IgD-negative memory B cell (primary cell): ENCODE data around the gene CCNK. TPM values are rescaled to one million over a fixed set of nuclear protein-coding genes. Genes with fewer than 3 reads are reported as not detected.

Source experiments
- H3K27ac Mint-ChIP-seq, 3 donors: one replicate each; pipeline ENCODE4 v1.8.0; 2020 to 2022; ENCODE audit warnings: mild to moderate bottlenecking in 3 of 3, mixed read lengths in 3 of 3, moderate library complexity in 1 of 3
- H3K27me3 Mint-ChIP-seq: one replicate; pipeline ENCODE4 v1.8.0; 2021; ENCODE audit warnings: mixed read lengths
- H3K36me3 Mint-ChIP-seq: one replicate; pipeline ENCODE4 v1.8.0; 2020; ENCODE audit warnings: mild to moderate bottlenecking, mixed read lengths
- H3K4me1 Mint-ChIP-seq, 3 donors: one replicate each; pipeline ENCODE4 v1.8.0; 2020 to 2022; ENCODE audit warnings: mixed read lengths in 3 of 3, mild to moderate bottlenecking in 1 of 3
- H3K4me3 Mint-ChIP-seq, 4 donors: one replicate each; pipeline ENCODE4 v1.8.0; 2020 to 2022; ENCODE audit warnings: mild to moderate bottlenecking in 4 of 4, mixed read lengths in 4 of 4, moderate library complexity in 3 of 4
- H3K9me3 Mint-ChIP-seq, 3 donors: one replicate each; pipeline ENCODE4 v1.8.0; 2020 to 2021; ENCODE audit warnings: mixed read lengths in 3 of 3, mild to moderate bottlenecking in 1 of 3
- polyA plus RNA-seq: library from polyadenylated mRNA; unstranded; fragments of 300-500 nt; fragmentation: Illumina TruSeq; gene quantifications from one replicate; pipeline ENCODE4 v1.2.3, GENCODE V29; 2021

The CCNK gene
- polyA plus RNA-seq, result 26.8 TPM

DNA sequence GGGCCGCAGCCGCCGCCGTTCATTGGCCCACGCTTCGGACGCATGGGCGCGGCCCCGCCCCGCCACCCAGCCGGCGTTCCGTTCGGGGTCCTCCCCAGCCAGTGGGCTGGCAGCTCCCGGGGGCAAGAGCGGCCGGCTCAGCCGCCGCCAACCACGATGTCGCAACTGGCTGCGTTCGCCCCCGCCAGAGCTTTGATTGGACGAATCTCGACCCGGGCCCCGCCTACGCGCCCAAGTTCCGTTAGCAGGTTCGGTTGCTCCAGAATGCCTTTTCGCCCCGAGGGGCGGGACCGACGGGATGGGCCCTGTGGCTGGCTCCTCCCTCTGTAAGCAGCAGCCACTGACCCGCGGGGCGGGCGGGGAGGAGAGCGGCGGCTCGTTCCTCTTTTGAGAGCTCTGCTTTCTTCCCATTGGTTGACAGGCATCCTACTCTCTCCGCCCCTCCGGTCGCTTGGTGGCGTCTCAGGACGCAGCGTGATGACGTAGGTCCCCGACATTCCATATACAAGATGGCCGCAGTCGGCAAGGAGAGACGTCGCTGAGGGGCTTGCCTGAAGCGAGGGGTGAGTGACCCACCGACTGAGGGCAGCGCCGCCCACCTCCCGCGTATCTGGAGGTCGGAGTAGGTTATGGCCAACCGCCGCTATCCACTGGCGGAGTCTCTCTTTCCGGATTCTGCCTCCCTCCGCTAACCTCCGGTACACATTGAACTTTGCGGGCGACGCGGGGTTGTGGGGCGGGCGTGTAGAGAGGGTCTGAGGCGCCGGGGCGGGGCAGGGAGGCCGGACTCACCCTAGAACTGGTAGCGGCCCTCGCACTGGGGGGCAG, at the start of gene CCNK:
TSS of gene CCNK (plus strand) at position 493 of the 828 bp plus-strand sequence. CDS start 11,269 bp downstream, outside the sequence.
- no peaks in the 10 kb centered on the region for H3K27me3 Mint-ChIP-seq
- no peaks in the 10 kb centered on the region for H3K9me3 Mint-ChIP-seq
- H3K27ac Mint-ChIP-seq, result peak within 1 kb of the TSS; percentile 96 to 98 (median 96)
- peaks cover 31 to 51% (median 49%) of the 10 kb centered on the region in 3 donors for H3K4me1 Mint-ChIP-seq
- peak within 1 kb of the TSS; percentile 96 to 100 (median 98) for H3K4me3 Mint-ChIP-seq
- no peaks in the 10 kb centered on the region for H3K36me3 Mint-ChIP-seq

DNA sequence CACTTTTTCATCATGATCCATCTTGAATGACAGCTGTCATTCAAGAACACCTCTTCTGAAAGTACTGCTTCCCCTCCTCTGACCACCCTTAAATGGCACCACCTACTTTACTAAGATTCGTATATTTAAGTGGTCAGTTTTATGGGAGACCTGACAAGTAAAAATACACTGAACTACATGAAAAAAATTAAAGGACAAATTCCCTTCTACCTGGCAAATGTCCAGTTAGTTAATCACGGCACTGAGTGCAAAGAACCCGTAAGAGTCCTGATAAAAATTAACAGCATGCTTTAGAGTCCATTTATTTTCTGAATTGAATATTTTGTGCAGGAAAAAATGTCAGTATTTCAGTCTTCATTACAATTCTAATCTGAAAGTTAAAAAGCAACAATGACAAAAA, 49.2 kb upstream of the CCNK start:
- Mint-ChIP-seq H3K9me3 (peaks cover 0 to 10% (median 7%) of the 10 kb centered on the region in 3 donors), H3K27ac (no peak overlapping the region), H3K36me3 (peaks cover 28% of the 10 kb centered on the region), H3K4me1 (peaks cover 10 to 14% (median 13%) of the 10 kb centered on the region in 3 donors), H3K27me3 (no peaks in the 10 kb centered on the region), H3K4me3 (no peak overlapping the region)

DNA sequence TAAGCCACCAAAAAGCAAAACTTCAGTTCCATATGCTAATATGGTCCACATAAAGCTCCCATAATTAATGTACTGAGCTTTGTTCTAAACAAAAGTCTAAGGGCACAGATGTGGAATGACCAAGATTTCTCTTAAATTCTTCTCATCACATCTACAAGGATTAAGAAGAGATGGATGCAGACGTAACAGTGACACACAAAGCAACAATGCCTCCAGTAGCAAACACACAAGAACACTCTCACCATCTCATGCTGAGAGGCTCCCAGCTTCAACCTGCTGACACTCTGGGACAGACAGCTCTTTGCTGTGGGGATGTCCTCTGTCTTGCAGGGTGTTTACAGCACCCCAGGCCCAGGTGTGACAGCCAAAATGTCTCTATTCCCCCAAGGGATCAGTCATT, 48.7 kb upstream of the CCNK start:
- Mint-ChIP-seq H3K4me3 (no peak overlapping the region), H3K27ac (no peak overlapping the region), H3K4me1 (peaks cover 10 to 19% (median 13%) of the 10 kb centered on the region in 3 donors), H3K27me3 (no peaks in the 10 kb centered on the region), H3K36me3 (peaks cover 27% of the 10 kb centered on the region), H3K9me3 (peaks cover 0 to 10% (median 7%) of the 10 kb centered on the region in 3 donors)

DNA sequence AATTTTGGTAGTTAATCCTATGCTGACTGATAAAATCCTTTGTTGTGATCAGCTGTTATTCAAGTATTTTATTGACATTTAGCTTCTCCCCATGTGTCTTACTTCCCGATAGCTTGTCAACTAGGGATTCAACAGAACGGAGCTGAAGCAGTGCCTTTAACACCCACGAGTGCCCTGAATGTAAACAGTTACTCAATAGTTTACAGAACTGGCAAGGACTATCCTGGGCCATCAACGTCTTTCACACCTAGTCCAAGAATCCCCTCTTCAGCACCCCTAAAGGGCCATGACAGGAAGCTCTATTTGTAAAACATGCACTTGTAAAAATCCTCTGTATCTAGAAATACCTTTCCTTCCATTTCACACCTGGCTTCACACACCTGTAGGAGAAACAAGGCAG, 45.9 kb upstream of the CCNK start:
- H3K27ac Mint-ChIP-seq, result peak overlapping the region in 1 of 3 donors; percentile 81
- H3K36me3 Mint-ChIP-seq, result peaks cover 25% of the 10 kb centered on the region
- peaks cover 8 to 19% (median 11%) of the 10 kb centered on the region in 3 donors for H3K4me1 Mint-ChIP-seq
- no peaks in the 10 kb centered on the region for H3K9me3 Mint-ChIP-seq
- H3K4me3 Mint-ChIP-seq, result no peak overlapping the region
- no peaks in the 10 kb centered on the region for H3K27me3 Mint-ChIP-seq

DNA sequence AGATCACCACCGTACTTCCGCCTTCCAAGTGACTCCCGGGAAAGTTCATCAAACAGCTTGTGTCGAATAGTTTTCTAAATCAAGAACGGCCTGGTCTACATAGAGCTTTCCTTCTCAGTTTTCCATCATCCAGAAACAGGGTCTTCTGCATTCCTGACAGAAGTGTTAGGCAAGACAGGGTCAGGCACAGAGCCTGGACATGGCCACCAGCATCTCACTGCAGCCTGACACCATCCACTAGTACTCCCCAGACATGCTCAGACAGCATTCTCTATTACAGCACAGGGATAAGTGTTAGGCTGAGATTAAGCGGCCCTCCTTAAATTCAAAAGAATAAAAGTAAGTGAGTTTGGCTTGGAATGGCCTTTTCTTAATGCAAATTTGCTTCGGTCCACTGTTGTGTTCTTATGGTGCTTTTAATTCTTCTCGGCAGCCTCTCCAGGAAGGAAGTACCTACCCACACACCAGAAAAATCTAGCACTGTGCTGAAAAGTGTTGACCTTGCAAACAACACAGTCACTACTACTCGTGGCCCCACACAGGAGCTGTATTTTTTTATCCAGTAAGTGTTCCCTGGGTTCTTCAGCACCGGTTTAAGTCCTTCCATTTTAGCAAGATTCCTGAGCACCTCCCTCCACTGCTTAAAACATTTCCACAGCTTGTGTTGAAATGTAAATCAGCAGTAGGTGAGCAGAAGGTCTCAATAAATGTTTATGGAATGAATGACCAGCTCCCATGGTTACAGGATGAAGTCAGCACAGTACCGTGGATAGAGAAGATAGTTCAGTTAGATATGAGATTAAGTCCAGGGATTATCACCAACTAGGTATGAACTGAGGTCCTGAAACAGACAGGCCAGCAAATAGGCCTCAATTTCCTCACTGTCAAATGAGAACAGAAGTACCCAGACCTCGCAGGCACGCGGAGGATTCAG, 44.7 kb upstream of the CCNK start:
- H3K27ac Mint-ChIP-seq, result peak overlapping the region in 1 of 3 donors; percentile 43
- no peaks in the 10 kb centered on the region for H3K27me3 Mint-ChIP-seq
- H3K4me1 Mint-ChIP-seq, result peaks cover 0 to 10% (median 2%) of the 10 kb centered on the region in 3 donors
- peaks cover 23% of the 10 kb centered on the region for H3K36me3 Mint-ChIP-seq
- H3K4me3 Mint-ChIP-seq, result peak overlapping the region in 1 of 4 donors; percentile 50
- H3K9me3 Mint-ChIP-seq, result no peaks in the 10 kb centered on the region

DNA sequence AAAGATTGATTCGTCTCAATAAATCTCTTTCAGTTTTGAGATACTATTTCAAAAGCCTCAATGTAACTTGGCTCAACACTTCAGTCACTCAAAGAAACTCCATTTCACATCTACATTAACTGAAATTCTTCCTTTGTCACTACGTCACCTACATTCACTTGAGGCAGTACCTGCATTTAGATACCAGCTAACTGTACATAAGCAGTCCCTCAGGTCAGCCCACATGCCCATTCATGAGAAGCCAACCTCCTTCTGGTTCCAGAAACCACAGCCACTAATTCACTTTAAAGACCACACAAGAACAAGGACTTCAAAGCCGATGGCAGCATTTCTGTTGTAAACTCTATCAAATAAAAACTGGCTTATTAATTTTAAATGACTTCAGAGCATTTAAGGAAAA, 43.5 kb upstream of the CCNK start:
- Mint-ChIP-seq H3K9me3 (no peaks in the 10 kb centered on the region), H3K4me3 (no peak overlapping the region), H3K36me3 (peaks cover 27% of the 10 kb centered on the region), H3K27me3 (no peaks in the 10 kb centered on the region), H3K4me1 (peaks cover 5 to 14% (median 7%) of the 10 kb centered on the region in 3 donors), H3K27ac (peak overlapping the region in 1 of 3 donors; percentile 8)

DNA sequence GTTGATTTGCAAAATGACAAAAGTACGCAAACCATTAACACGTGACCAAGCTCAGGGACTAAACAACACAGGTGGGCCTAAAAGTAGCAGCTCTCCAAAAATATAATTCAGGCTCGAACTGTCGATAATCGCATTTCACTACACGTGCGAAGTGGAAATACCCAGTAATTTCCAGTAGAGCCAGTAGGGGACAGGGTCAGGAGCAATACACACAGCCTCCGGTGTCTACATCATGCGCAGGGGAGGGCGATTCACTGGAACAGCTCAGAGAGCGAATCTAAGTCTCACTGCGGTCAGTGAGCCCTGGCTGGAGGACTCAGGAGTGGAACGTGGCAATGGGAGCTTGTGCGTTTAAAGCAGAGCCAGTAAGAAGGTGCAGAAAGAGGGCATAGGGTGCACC, 40.9 kb upstream of the CCNK start:
- Mint-ChIP-seq H3K36me3 (peaks cover 29% of the 10 kb centered on the region), H3K27me3 (no peaks in the 10 kb centered on the region), H3K4me3 (no peak overlapping the region)

DNA sequence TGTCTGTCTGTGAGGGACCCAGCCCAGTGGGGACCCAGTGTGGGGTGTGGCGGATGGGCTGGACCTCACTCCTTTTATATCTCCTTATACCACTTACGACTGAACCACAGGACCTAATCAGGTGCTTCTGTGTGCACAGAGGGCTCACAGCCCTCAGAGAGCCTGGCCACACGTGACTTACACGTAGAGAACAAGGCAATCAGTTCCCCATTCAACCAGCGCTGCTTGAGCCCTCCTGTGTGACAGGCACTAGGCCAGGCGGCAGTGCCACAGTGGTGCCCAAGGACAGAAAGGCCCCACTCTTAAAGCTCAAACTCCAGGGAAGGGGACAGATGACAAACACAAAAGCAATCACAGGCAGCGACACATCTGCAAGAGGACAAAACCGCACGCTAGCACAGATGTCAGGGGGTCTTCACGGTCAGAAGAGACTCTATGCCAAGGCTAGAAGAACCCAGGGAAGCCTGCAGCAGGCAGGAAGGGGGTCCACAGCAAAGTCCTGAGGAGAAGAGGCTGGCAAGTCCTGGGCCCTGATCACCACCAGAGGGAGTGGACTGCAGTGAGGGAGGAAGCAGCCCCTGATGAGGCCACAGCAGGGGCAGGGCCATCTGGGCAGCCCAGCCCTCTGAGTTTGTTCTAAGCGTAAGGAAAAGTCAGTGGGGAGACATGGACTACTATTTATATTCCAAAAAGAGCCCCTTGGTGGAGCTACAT, 39.9 kb upstream of the CCNK start:
- Mint-ChIP-seq H3K4me1 (peaks cover 5 to 16% (median 5%) of the 10 kb centered on the region in 3 donors), H3K4me3 (no peak overlapping the region), H3K27me3 (no peaks in the 10 kb centered on the region), H3K9me3 (no peaks in the 10 kb centered on the region), H3K27ac (no peak overlapping the region), H3K36me3 (peaks cover 26% of the 10 kb centered on the region)

More for the DNA sequence above, 40.9 kb upstream of the CCNK start:
- Mint-ChIP-seq H3K9me3 (no peaks in the 10 kb centered on the region), H3K27ac (no peak overlapping the region), H3K4me1 (peaks cover 5 to 16% (median 7%) of the 10 kb centered on the region in 3 donors)

DNA sequence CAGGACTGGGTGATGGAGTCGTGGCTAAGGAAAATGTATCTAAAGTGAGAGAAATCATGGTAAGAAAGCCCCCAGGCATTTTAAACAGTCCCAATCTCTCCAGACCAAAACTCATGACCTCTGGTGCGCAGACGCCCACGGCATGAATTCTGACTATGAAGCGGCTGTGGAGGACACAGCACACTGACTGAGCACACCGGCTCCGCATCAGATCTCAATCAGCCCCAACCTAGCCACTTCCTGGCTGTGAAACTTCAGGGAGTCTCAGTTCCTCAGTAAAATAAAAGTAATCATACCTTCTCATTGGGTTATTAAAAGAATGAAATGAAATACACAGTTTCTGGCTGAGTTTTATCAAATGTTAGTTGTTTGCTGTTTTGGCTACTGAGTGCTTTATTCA, 39.3 kb upstream of the CCNK start:
- Mint-ChIP-seq H3K36me3 (peaks cover 26% of the 10 kb centered on the region), H3K27me3 (no peaks in the 10 kb centered on the region), H3K9me3 (no peaks in the 10 kb centered on the region), H3K4me3 (no peak overlapping the region), H3K27ac (no peak overlapping the region), H3K4me1 (peaks cover 5 to 13% (median 5%) of the 10 kb centered on the region in 3 donors)

DNA sequence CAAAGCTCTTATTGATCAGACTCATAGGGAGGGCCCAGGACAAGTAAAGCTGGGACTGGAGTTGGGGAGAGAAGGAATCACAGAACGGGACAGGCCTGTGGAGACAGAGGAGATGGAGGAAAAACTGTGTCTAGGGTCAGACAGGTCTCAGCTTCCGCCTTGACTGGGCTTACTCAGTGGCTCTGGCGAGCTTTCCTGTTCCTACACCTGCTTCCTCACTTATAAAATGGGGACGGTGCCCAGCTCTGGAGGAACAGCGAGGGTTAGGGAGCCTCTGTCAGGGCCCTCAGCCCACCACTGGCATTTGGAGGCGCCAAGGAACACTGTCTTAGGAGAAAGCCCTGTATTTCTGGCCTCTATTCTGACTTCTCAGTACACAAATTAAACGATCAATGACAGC, 35.3 kb upstream of the CCNK start:
- Mint-ChIP-seq H3K27ac (no peak overlapping the region), H3K4me1 (peaks cover 5 to 6% (median 5%) of the 10 kb centered on the region in 3 donors), H3K36me3 (peaks cover 17% of the 10 kb centered on the region), H3K9me3 (no peaks in the 10 kb centered on the region), H3K4me3 (no peak overlapping the region), H3K27me3 (no peaks in the 10 kb centered on the region)

DNA sequence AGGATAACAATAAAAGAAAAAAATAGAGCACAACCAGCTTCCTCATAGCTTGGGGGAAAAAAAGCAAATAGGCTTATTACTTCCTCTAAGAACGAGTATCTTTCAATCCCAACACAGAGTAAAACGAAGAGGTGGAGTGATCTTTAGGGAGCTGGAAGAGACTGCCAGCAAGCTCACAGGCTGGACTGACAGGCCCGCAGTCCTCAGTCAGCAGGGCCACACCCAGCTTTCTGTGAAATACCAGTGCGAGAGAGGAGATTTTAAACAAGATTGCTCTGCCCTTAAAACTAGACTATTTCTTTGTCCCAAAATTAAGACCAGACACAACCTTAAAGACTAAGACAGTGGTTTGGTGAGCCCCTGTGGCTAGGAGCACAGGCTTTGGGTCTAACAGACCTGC, 33.5 kb upstream of the CCNK start:
- H3K27me3 Mint-ChIP-seq, result no peaks in the 10 kb centered on the region
- no peak overlapping the region for H3K27ac Mint-ChIP-seq
- H3K36me3 Mint-ChIP-seq, result peaks cover 9% of the 10 kb centered on the region
- H3K4me1 Mint-ChIP-seq, result peaks cover 0 to 1% (median 0%) of the 10 kb centered on the region in 3 donors
- H3K9me3 Mint-ChIP-seq, result no peaks in the 10 kb centered on the region
- peak overlapping the region in 1 of 4 donors; percentile 37 for H3K4me3 Mint-ChIP-seq

DNA sequence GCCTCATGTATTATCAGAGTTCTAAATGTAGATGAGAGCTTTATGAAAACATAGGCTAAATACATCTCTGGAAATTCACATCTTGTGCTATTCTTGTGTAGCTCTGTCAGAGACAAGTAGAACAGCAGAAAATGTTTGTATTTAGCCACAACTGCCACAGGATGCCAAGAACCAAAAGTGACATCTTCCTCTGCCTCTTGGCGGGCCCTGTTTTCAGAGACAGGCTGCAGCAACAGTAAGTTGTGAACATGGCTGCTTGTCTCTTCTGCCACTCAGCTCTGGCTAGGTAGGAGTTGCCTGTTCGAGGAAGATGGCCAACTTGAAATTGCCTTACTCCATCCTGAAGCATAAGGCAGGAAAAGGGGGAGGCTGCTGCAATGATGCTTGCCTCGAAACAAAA, 30.9 kb upstream of the CCNK start:
- Mint-ChIP-seq H3K9me3 (no peaks in the 10 kb centered on the region), H3K4me3 (no peak overlapping the region), H3K4me1 (peaks cover 0 to 2% (median 0%) of the 10 kb centered on the region in 3 donors), H3K36me3 (peaks cover 1% of the 10 kb centered on the region), H3K27ac (no peak overlapping the region), H3K27me3 (no peaks in the 10 kb centered on the region)

DNA sequence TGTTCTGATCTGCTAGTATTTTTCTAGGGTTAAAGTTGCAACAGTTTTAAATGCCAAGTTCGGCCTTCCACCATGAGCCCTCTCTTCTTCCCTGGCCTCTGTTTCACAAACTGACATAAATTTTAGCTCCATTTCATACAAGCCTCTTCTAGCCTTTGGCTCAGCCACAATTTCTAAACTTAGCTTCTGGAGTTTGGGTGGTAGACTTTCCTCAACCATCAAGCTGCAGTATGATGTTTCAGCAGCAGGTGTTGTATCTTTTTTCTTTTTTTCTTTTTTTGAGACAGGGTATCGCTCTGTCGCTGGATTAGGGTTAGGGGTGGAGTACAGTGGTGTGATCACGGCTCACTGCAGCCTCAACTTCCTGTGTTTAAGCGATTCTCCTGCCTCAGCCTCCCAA, 30.0 kb upstream of the CCNK start:
- peaks cover 1% of the 10 kb centered on the region for H3K36me3 Mint-ChIP-seq
- no peak overlapping the region for H3K4me3 Mint-ChIP-seq
- peaks cover 0 to 2% (median 0%) of the 10 kb centered on the region in 3 donors for H3K4me1 Mint-ChIP-seq

DNA sequence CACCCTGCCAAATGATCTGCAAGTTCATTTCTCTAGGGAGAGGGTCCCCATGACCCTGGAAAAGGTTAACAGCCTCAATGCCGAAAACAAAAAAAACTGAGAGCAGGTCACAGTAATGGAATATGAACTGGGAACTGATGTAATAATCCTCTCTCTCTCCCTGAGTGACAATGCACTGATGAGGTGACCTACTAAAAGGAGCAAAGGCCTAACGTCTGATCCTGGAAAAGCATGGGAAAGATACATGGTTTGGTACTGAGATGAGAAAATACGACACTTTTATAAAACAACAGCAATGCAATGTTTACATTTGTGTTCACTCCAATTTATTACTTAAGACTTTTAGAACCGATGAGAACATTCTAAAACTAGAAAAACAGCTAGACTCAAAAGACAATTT, 28.2 kb upstream of the CCNK start:
- Mint-ChIP-seq H3K36me3 (peaks cover 1% of the 10 kb centered on the region), H3K4me1 (peaks cover 0 to 2% (median 0%) of the 10 kb centered on the region in 3 donors), H3K4me3 (no peak overlapping the region), H3K9me3 (no peaks in the 10 kb centered on the region), H3K27me3 (no peaks in the 10 kb centered on the region), H3K27ac (no peak overlapping the region)

More for the DNA sequence above, 30.0 kb upstream of the CCNK start:
- no peaks in the 10 kb centered on the region for H3K9me3 Mint-ChIP-seq
- H3K27me3 Mint-ChIP-seq, result no peaks in the 10 kb centered on the region
- H3K27ac Mint-ChIP-seq, result no peak overlapping the region
